Calu3 (cell line): ENCODE measurements around the gene SLC26A5. TPM values are rescaled to one million over a fixed set of nuclear protein-coding genes. Genes with fewer than 3 reads are reported as not detected.
"Not testable (repeated sequence)": the region's sequence is repeated elsewhere in the genome, so short reads cannot be mapped to it uniquely, and the experiment has no call there.

ENCODE experiments used
- Bru-seq: library from RNA; stranded (reverse); fragments of 400-500 nt; gene quantifications from one replicate; lab custom pipeline; 2021; lab: Mats Ljungman, UMichigan
- BruChase-seq, 2 experiments: library from RNA; stranded (reverse); fragments of 400-500 nt; gene quantifications; one replicate each; lab custom pipeline; 2021; lab: Mats Ljungman, UMichigan
- BruUV-seq: library from RNA; stranded (reverse); fragments of 400-500 nt; replicated peaks from 2 replicates; lab custom pipeline; 2021; lab: Mats Ljungman, UMichigan
- CTCF ChIA-PET: fragments of 300-600 bp; sonication (Branson Sonifier 250); formaldehyde crosslinking; loops from one replicate; lab custom pipeline; 2022; ENCODE audit warnings: antibody characterized with exemption; lab: Charles Lee
- DNase-seq: peaks from one replicate; pipeline ENCODE4 v3.0.0; 2022
- H3K27ac Mint-ChIP-seq: one replicate; pipeline ENCODE4 v1.8.0; 2022; ENCODE audit warnings: mixed read lengths; ENCODE audit not compliant: unreplicated experiment
- H3K27me3 Mint-ChIP-seq: one replicate; pipeline ENCODE4 v1.8.0; 2022; ENCODE audit warnings: mixed read lengths; ENCODE audit not compliant: unreplicated experiment
- H3K36me3 Mint-ChIP-seq: one replicate; pipeline ENCODE4 v1.8.0; 2022; ENCODE audit warnings: mild to moderate bottlenecking, moderate library complexity, mixed read lengths; ENCODE audit not compliant: insufficient read depth, unreplicated experiment
- H3K4me1 Mint-ChIP-seq: one replicate; pipeline ENCODE4 v1.8.0; 2022; ENCODE audit warnings: mild to moderate bottlenecking, low read depth, mixed read lengths; ENCODE audit not compliant: unreplicated experiment
- H3K4me3 Mint-ChIP-seq: one replicate; pipeline ENCODE4 v1.8.0; 2022; ENCODE audit warnings: mild to moderate bottlenecking, low read depth, moderate library complexity, mixed read lengths; ENCODE audit not compliant: unreplicated experiment
- H3K9me3 Mint-ChIP-seq: one replicate; pipeline ENCODE4 v1.8.0; 2022; ENCODE audit warnings: low read depth, mixed read lengths; ENCODE audit not compliant: unreplicated experiment
- CTCF ChIP-seq: fragments of 200-600 bp; IDR thresholded peaks from one replicate; pipeline ENCODE4 v1.8.0; 2022; ENCODE audit warnings: antibody characterized with exemption; ENCODE audit not compliant: unreplicated experiment
- intact Hi-C: fragments of 100-400 bp; cut with micrococcal nuclease; formaldehyde crosslinking; loops from one replicate; pipeline ENCODE4 v1.10.0; 2022; ENCODE audit not compliant: unreplicated experiment
- long read RNA-seq: library from polyadenylated mRNA; stranded (forward); transcript quantifications from one replicate; pipeline ENCODE4 v2.0.0, GENCODE V29; 2022
- total RNA-seq: library from RNA; stranded (reverse); gene quantifications from 2 replicates; pipeline ENCODE4 v1.2.3, GENCODE V29; 2022

Gene SLC26A5
- total RNA-seq: not detected in 2 replicates
- percentile 16 among the genes with signal in this experiment for Bru-seq, nascent RNA
- percentile 9 among the genes with signal in this experiment for BruChase-seq, experiment 1, labeled RNA remaining after a 6-hour chase
- percentile 10 among the genes with signal in this experiment for BruChase-seq, experiment 2, labeled RNA remaining after a 2-hour chase
- long read RNA-seq, partial matches to known transcripts: 0 of 6 reads
- long read RNA-seq, other reads (novel, unspliced or antisense): 6 of 6 reads

- CTCF ChIA-PET: no interaction called here
- no TSS peak for BruUV-seq
- Mint-ChIP-seq H3K27ac (no peak within 1 kb of the TSS), H3K36me3 (no peaks in the 10 kb centered on the region), H3K27me3 (peaks cover 49% of the 10 kb centered on the region), H3K9me3 (peaks cover 1% of the 10 kb centered on the region), H3K4me3 (peak within 1 kb of the TSS; percentile 67), H3K4me1 (no peaks in the 10 kb centered on the region)
- peak; percentile 54 for DNase-seq
- no peak for TF ChIP-seq CTCF
- intact Hi-C loops: loop anchor here (5.0 kb wide), 1 partner anchor 76 kb away; no protein-coding TSS in a partner anchor
These were observed at the start of gene SLC26A5 for GRCh38 chr7:103446049-103446520. SLC26A5 (minus strand) TSS chr7:103446207; CDS start chr7:103421514, 24,693 bp downstream.

- Mint-ChIP-seq H3K36me3 (no peaks in the 10 kb centered on the region), H3K4me1 (no peaks in the 10 kb centered on the region), H3K27me3 (no peaks in the 10 kb centered on the region), H3K4me3 (no peak overlapping the region), H3K9me3 (no peaks in the 10 kb centered on the region), H3K27ac (no peak overlapping the region)
- BruUV-seq: no TSS peak
- CTCF ChIA-PET: no interaction called here
- TF ChIP-seq CTCF: no peak
- intact Hi-C loops: no loop called here
- no peak for DNase-seq
These were observed 41.4 kb upstream of the SLC26A5 start for GRCh38 chr7:103487419-103487818.

GRCh38 chr7:103486873-103487272 lies 40.9 kb upstream of the SLC26A5 start:
- H3K9me3 Mint-ChIP-seq, H3K4me1 Mint-ChIP-seq, H3K27ac Mint-ChIP-seq, BruUV-seq, CTCF ChIA-PET, intact Hi-C loops, H3K27me3 Mint-ChIP-seq, H3K36me3 Mint-ChIP-seq, H3K4me3 Mint-ChIP-seq, DNase-seq: not testable (repeated sequence)

- BruUV-seq: no TSS peak
- Mint-ChIP-seq H3K9me3 (no peaks in the 10 kb centered on the region), H3K27me3 (no peaks in the 10 kb centered on the region), H3K36me3 (no peaks in the 10 kb centered on the region), H3K4me3 (no peak overlapping the region), H3K4me1 (no peaks in the 10 kb centered on the region), H3K27ac (no peak overlapping the region)
- no peak for TF ChIP-seq CTCF
- intact Hi-C loops: no loop called here
- no peak for DNase-seq
- CTCF ChIA-PET: no interaction called here
These were observed 34.8 kb upstream of the SLC26A5 start for GRCh38 chr7:103480771-103481170.

- TF ChIP-seq CTCF: no peak
- peaks cover 13% of the 10 kb centered on the region for H3K27me3 Mint-ChIP-seq
- intact Hi-C loops: no loop called here
- no peaks in the 10 kb centered on the region for H3K4me1 Mint-ChIP-seq
- no peak overlapping the region for H3K27ac Mint-ChIP-seq
- DNase-seq: no peak
- CTCF ChIA-PET: no interaction called here
- H3K36me3 Mint-ChIP-seq: no peaks in the 10 kb centered on the region
- H3K4me3 Mint-ChIP-seq: no peak overlapping the region
- no peaks in the 10 kb centered on the region for H3K9me3 Mint-ChIP-seq
- BruUV-seq: no TSS peak
These were observed 28.9 kb upstream of the SLC26A5 start for GRCh38 chr7:103474956-103475355.
